H9 (cell line): ENCODE measurements around the gene CAMLG. TPM values are rescaled to one million over a fixed set of nuclear protein-coding genes. Genes with fewer than 3 reads are reported as not detected.

Experiments
- DNase-seq: peaks from one replicate; pipeline ENCODE4 v3.0.0-alpha.2; 2017
- H2AFZ ChIP-seq: one replicate; pipeline ENCODE4 v1.6.1; 2013; ENCODE audit warnings: mild to moderate bottlenecking, low read length, control low read depth, moderate library complexity
- H2AK5ac ChIP-seq: 2 replicates; pipeline ENCODE4 v1.6.1; 2013; ENCODE audit warnings: low read length, control low read depth, mixed read lengths; ENCODE audit not compliant: insufficient read length
- H2BK120ac ChIP-seq: one replicate; pipeline ENCODE4 v1.6.1; 2013; ENCODE audit warnings: low read depth, mild to moderate bottlenecking, low read length, control low read depth, inconsistent platforms; ENCODE audit not compliant: poor library complexity, severe bottlenecking
- H2BK12ac ChIP-seq: 2 replicates; pipeline ENCODE4 v1.6.1; 2013; ENCODE audit warnings: low read length, control low read depth, mixed read lengths, low read depth; ENCODE audit not compliant: insufficient read length
- H2BK15ac ChIP-seq: 2 replicates; pipeline ENCODE4 v1.6.1; 2013; ENCODE audit warnings: low read depth, low read length, control low read depth
- H2BK20ac ChIP-seq: one replicate; pipeline ENCODE4 v1.6.1; 2013; ENCODE audit warnings: low read depth, mild to moderate bottlenecking, low read length, control low read depth, inconsistent platforms; ENCODE audit not compliant: poor library complexity, severe bottlenecking
- H2BK5ac ChIP-seq: 2 replicates; pipeline ENCODE4 v1.6.1; 2013; ENCODE audit warnings: low read length, control low read depth, mixed read lengths; ENCODE audit not compliant: insufficient read length
- H3K14ac ChIP-seq: 2 replicates; pipeline ENCODE4 v1.6.1; 2013; ENCODE audit warnings: low read length, control low read depth; ENCODE audit not compliant: insufficient read depth
- H3K18ac ChIP-seq: 2 replicates; pipeline ENCODE4 v1.6.1; 2013; ENCODE audit warnings: low read depth, mild to moderate bottlenecking, mixed read lengths, low read length, control low read depth; ENCODE audit not compliant: insufficient read length
- H3K23ac ChIP-seq: 2 replicates; pipeline ENCODE4 v1.6.1; 2013; ENCODE audit warnings: low read length, control low read depth, mixed read lengths, low read depth; ENCODE audit not compliant: insufficient read length
- H3K23me2 ChIP-seq: 2 replicates; pipeline ENCODE4 v1.6.1; 2013; ENCODE audit warnings: low read depth, mild to moderate bottlenecking, mixed read lengths, low read length, control low read depth; ENCODE audit not compliant: insufficient read length, poor library complexity, severe bottlenecking
- H3K27ac ChIP-seq: 2 replicates; pipeline ENCODE4 v1.5.1; 2013; ENCODE audit warnings: low read length, control low read depth, mixed read lengths, low read depth; ENCODE audit not compliant: insufficient read length
- H3K27me3 ChIP-seq: 2 replicates; pipeline ENCODE4 v1.6.1; 2013; ENCODE audit warnings: low read length, control low read depth, inconsistent platforms; ENCODE audit not compliant: insufficient read depth
- H3K4ac ChIP-seq: 2 replicates; pipeline ENCODE4 v1.6.1; 2013; ENCODE audit warnings: low read depth, mild to moderate bottlenecking, control low read depth, inconsistent platforms, low read length, moderate library complexity
- H3K4me1 ChIP-seq: 2 replicates; pipeline ENCODE4 v1.6.1; 2013; ENCODE audit warnings: low read length, control low read depth, inconsistent platforms; ENCODE audit not compliant: insufficient read depth
- H3K4me2 ChIP-seq: 2 replicates; pipeline ENCODE4 v1.6.1; 2013; ENCODE audit warnings: low read length, control low read depth, mixed read lengths; ENCODE audit not compliant: insufficient read length, insufficient read depth
- H3K56ac ChIP-seq: 2 replicates; pipeline ENCODE4 v1.6.1; 2013; ENCODE audit warnings: low read depth, mild to moderate bottlenecking, mixed read lengths, low read length, control low read depth; ENCODE audit not compliant: insufficient read length
- H3K79me1 ChIP-seq: 2 replicates; pipeline ENCODE4 v1.6.1; 2013; ENCODE audit warnings: low read depth, mild to moderate bottlenecking, moderate library complexity, low read length, control low read depth, inconsistent platforms; ENCODE audit not compliant: insufficient read depth, poor library complexity, severe bottlenecking
- H3K79me2 ChIP-seq: 2 replicates; pipeline ENCODE4 v1.6.1; 2013; ENCODE audit warnings: low read length, control low read depth, inconsistent platforms; ENCODE audit not compliant: insufficient read depth
- H3K9ac ChIP-seq: 2 replicates; pipeline ENCODE4 v1.6.1; 2013; ENCODE audit warnings: low read length, control low read depth, mixed read lengths; ENCODE audit not compliant: insufficient read length; ENCODE audit errors: extremely low read depth
- H3K9me3 ChIP-seq: one replicate; pipeline ENCODE4 v1.6.1; 2013; ENCODE audit warnings: low read depth, low read length, inconsistent platforms; ENCODE audit not compliant: control insufficient read depth
- H3T11ph ChIP-seq: one replicate; pipeline ENCODE4 v1.6.1; 2013; ENCODE audit warnings: mild to moderate bottlenecking, low read length, control low read depth, inconsistent platforms
- H4K20me1 ChIP-seq: one replicate; pipeline ENCODE4 v1.6.1; 2013; ENCODE audit not compliant: control insufficient read depth, insufficient read length, insufficient read depth
- H4K5ac ChIP-seq: 2 replicates; pipeline ENCODE4 v1.6.1; 2013; ENCODE audit warnings: low read depth, mild to moderate bottlenecking, mixed read lengths, low read length, control low read depth; ENCODE audit not compliant: insufficient read length
- H4K8ac ChIP-seq: replicated peaks from 2 replicates; pipeline ENCODE4 v1.6.1; 2013; ENCODE audit warnings: low read length, control low read depth, mixed read lengths, low read depth; ENCODE audit not compliant: insufficient read length
- H4K91ac ChIP-seq: 2 replicates; pipeline ENCODE4 v1.6.1; 2013; ENCODE audit warnings: low read depth, mild to moderate bottlenecking, moderate library complexity, mixed read lengths, low read length, control low read depth; ENCODE audit not compliant: insufficient read length
- H3K27ac Mint-ChIP-seq, 3 experiments: 2 replicates in 2 of 3; 3 replicates in 1 of 3; pipeline ENCODE4 v1.8.0; 2020 to 2021; ENCODE audit warnings: mixed read lengths in 3 of 3, mild to moderate bottlenecking in 1 of 3, moderate library complexity in 1 of 3
- H3K27me3 Mint-ChIP-seq: 2 replicates; pipeline ENCODE4 v1.8.0; 2021; ENCODE audit warnings: low read depth, mild to moderate bottlenecking, moderate library complexity, mixed read lengths
- H3K36me3 Mint-ChIP-seq, 3 experiments: 2 replicates in 2 of 3; 3 replicates in 1 of 3; pipeline ENCODE4 v1.8.0; 2020 to 2021; ENCODE audit warnings: low read depth in 3 of 3, mixed read lengths in 3 of 3; ENCODE audit not compliant: insufficient read depth in 1 of 3
- H3K4me1 Mint-ChIP-seq, 2 experiments: 2 replicates each; pipeline ENCODE4 v1.8.0; 2020; ENCODE audit warnings: mixed read lengths in 2 of 2
- H3K4me3 Mint-ChIP-seq, 2 experiments: 2 replicates in 1 of 2; 3 replicates in 1 of 2; pipeline ENCODE4 v1.8.0; 2020 to 2021; ENCODE audit warnings: mild to moderate bottlenecking in 2 of 2, mixed read lengths in 2 of 2, moderate library complexity in 1 of 2
- H3K9me3 Mint-ChIP-seq, 2 experiments: 2 replicates in 1 of 2; 3 replicates in 1 of 2; pipeline ENCODE4 v1.8.0; 2020; ENCODE audit warnings: mild to moderate bottlenecking in 2 of 2, mixed read lengths in 2 of 2, moderate library complexity in 1 of 2
- CTCF ChIP-seq: fragments of 200-600 bp; sonication (generic); conservative IDR thresholded peaks from 3 replicates; pipeline ENCODE4 v1.8.0; 2021; ENCODE audit warnings: antibody characterized with exemption, mild to moderate bottlenecking
- WGBS: extraction: QIAGEN DNeasy Blood & Tissue Kit; methylation state at CpG from one replicate; pipeline ENCODE4 v1.1.7; 2013; ENCODE audit warnings: missing lambda C conversion rate, low lambda C conversion rate, mixed read lengths; ENCODE audit not compliant: insufficient read length; ENCODE audit errors: extremely low coverage; 5-methylcytosine and 5-hydroxymethylcytosine counted together
- total RNA-seq: library from RNA; stranded (reverse); gene quantifications from 2 replicates; pipeline ENCODE4 v1.2.1, GENCODE V29; 2021

CAMLG gene
- total RNA-seq, 1 experiment from 2014 or later = 33.1 TPM

- Histone ChIP-seq H2BK12ac (no peak overlapping the region), H4K8ac (no peak overlapping the region), H3K27me3 (no peaks in the 10 kb centered on the region), H2AFZ (peak overlapping the region; percentile 67), H3K23ac (no peak overlapping the region), H3K79me2 (peaks cover 31% of the 10 kb centered on the region), H3T11ph (no peak overlapping the region), H3K23me2 (peaks cover 4% of the 10 kb centered on the region), H3K9ac (peak overlapping the region; percentile 78), H3K14ac (peak overlapping the region; percentile 74; the same call in 1 of the 2 replicates), H3K56ac (no peak overlapping the region), H3K4ac (no peak overlapping the region), H2AK5ac (no peak overlapping the region), H4K5ac (no peak overlapping the region), H3K79me1 (no peaks in the 10 kb centered on the region), H3K9me3 (no peaks in the 10 kb centered on the region), H3K27ac (no peak overlapping the region), H4K91ac (no peak overlapping the region), H2BK120ac (no peak overlapping the region), H3K4me1 (peaks cover 4% of the 10 kb centered on the region; the same call in 1 of the 2 replicates), H2BK5ac (no peak overlapping the region), H3K18ac (peak overlapping the region; percentile 85), H3K4me2 (peak overlapping the region; percentile 50), H2BK20ac (no peak overlapping the region), H2BK15ac (no peak overlapping the region), H4K20me1 (no peaks in the 10 kb centered on the region)
- no peak for DNase-seq
- no CpG with 5 or more reads among the region's 9 CpGs for WGBS
- peaks cover 23 to 29% of the 10 kb centered on the region in 2 experiments for H3K4me1 Mint-ChIP-seq
- H3K4me3 Mint-ChIP-seq = peak overlapping the region; percentile 99 to 100
- H3K36me3 Mint-ChIP-seq = peaks cover 2 to 10% (median 2%) of the 10 kb centered on the region in 3 experiments; a peak in 6 of 7 replicates
- H3K27ac Mint-ChIP-seq = peak overlapping the region; percentile 26 to 69 (median 60); a peak in 6 of 7 replicates
- peaks cover 5% of the 10 kb centered on the region for H3K27me3 Mint-ChIP-seq
- TF ChIP-seq CTCF = no peak
- no peaks in the 10 kb centered on the region for H3K9me3 Mint-ChIP-seq
Observed at GRCh38 chr5:134758176-134758503, 19.8 kb downstream of the CAMLG start.
